ENCODE results near the gene ADCY1.

DNA sequence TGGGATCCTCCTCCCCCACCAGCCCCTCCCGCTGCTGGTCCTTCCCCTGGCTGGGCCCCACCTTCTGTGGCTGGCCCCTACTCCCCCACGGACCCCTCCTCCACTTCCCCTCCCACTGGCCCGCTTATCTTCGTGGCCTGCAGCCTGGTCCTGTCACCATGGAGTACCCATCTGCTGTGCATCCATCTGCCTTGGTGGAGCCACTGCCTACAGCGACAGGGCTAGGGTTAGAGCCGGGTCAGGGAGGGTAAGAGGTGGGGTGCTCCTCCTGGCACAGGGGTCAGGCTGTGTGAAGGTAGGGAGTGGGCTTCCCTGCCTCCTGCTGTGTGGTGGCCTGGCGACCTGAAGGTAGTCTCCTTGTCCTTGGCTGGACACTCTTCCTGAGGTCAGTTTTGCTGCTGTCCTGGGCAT lies 5.2 kb downstream of the ADCY1 start:
- TF ChIP-seq, protein P1, sequence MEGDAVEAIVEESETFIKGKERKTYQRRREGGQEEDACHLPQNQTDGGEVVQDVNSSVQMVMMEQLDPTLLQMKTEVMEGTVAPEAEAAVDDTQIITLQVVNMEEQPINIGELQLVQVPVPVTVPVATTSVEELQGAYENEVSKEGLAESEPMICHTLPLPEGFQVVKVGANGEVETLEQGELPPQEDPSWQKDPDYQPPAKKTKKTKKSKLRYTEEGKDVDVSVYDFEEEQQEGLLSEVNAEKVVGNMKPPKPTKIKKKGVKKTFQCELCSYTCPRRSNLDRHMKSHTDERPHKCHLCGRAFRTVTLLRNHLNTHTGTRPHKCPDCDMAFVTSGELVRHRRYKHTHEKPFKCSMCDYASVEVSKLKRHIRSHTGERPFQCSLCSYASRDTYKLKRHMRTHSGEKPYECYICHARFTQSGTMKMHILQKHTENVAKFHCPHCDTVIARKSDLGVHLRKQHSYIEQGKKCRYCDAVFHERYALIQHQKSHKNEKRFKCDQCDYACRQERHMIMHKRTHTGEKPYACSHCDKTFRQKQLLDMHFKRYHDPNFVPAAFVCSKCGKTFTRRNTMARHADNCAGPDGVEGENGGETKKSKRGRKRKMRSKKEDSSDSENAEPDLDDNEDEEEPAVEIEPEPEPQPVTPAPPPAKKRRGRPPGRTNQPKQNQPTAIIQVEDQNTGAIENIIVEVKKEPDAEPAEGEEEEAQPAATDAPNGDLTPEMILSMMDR (IDR thresholded peaks at IDR 0.05): no peak
- no peak for TF ChIP-seq POLR2A (IDR thresholded peaks at IDR 0.05)

Data from Peyer's patch (tissue), 4 donors.